Stimulated activated CD4-positive, alpha-beta T cell treated with anti-CD3 and anti-CD28 coated beads, TNF-alpha, amount 100 ng/mL, for 24 hours (primary cell): ENCODE data around the gene SLC23A1.

ENCODE experiments used
- DNase-seq, 3 experiments: peaks; one replicate each; pipeline ENCODE4 v3.0.0-alpha.2; 2020; ENCODE audit warnings: low read depth in 3 of 3

SLC23A1 gene

DNA sequence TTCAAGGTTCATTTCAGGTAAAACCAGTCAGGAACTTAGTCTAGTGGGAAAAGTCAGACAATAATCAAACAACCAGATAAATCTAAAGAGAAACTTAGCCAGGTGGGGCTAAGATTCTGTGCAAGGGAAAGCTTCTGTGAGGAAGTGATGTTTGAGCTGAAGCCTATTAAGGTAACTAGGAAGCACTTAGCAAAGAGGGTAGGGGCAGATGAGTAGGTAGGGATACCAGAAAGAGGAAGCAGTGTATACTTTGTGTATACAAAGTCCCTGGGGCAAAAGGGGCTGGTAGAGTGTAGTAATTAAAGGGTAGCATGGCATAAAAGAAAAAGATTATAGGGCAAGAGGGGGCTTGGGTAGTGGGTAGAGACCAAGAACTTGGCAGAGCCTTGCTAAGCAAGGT lies 24.4 kb upstream of the SLC23A1 start:
- no peak for DNase-seq

DNA sequence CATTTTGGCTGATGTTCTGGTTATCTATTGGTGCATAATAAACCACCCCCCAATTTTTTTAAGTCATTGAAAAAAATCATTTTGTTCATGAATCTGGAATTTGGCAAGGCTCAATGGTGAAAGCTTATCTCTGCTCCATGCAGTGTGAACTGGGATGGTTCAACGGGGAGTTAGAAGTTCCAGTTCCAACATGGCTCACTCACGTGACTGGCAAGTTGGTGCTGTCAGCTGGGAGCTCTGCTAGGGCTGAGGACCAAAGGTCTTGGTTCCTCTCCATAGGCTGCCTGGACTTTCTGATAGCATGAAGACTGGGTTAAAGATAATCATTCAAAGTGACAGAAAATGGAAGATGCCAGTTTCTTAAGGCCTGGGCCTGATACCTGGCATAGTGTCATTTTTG lies 23.9 kb upstream of the SLC23A1 start:
- DNase-seq: no peak

DNA sequence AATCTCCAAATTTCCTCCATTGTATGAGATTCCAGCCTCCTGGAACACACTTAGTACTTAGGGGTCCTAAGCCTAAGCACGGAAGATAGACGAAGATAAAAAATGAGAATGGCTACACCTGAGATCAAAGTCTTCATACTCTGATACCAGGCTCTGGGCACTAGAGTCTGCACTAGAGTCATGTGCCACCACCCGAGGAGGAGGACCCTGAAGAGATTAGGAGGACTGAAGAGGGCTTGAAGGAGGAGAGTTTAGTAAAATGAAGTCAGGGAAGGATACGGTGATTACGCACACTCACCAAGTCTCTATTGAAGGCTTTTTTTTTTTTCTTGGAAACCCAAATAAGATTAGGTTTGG lies 21.4 kb upstream of the SLC23A1 start:
- DNase-seq: no peak

DNA sequence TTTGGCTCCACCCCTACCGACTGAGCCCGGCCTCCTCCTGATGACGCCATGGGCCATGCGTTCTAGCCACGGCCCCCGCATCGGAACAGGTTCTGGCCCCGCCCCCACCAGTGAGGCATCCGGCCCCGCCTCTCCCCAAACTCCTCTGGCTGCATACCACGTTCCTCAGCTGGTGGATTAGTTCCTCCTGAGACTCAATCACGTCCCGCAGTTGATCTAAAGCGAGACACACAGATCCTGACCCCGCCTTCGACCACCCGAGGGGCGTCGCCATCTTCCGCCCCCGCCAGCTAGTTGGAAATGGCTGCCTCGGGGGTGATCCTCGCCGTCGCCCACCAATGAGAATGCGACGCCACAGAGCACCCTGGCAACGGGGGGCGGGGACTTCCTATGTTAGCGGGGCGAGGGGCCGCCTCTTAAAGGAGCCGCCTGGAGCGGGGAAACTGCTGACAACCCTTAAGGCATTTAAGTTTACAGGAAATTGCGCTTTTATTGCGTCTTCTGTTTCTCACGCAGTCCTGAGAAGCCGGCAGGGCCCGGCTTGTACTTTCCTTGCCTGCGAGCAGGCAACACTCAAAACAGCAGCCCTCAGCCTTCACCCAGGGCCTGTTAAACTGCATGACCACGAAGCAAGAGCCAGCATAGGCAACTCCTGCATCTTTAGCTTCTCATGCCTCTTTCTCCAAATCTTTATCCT lies 20.8 kb upstream of the SLC23A1 start, which contains the start of gene SPATA24:
TSS of gene SPATA24 (minus strand) at position 303 of the 697 bp plus-strand sequence. CDS start at position 274, 29 bp downstream.
- DNase-seq: peak; percentile 94 to 99 (median 96)

DNA sequence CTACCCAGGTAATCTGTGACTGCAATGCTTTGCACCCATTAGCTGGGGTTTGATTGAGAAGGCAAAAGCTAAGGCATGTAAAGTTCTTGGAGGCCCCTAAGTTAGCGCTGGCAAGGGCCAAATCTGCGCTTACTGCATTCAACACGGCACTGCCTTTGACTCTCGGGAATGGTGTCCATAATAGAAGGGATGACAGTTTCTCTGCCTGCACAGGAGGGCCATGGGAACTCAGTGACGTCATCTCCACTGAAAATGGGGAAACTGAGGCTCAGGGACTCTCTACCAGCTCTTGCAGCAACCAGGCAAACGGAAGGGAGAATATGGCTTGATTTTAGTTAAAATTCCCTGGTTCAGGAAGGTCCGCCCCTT lies 20.3 kb upstream of the SLC23A1 start:
- DNase-seq: no peak

DNA sequence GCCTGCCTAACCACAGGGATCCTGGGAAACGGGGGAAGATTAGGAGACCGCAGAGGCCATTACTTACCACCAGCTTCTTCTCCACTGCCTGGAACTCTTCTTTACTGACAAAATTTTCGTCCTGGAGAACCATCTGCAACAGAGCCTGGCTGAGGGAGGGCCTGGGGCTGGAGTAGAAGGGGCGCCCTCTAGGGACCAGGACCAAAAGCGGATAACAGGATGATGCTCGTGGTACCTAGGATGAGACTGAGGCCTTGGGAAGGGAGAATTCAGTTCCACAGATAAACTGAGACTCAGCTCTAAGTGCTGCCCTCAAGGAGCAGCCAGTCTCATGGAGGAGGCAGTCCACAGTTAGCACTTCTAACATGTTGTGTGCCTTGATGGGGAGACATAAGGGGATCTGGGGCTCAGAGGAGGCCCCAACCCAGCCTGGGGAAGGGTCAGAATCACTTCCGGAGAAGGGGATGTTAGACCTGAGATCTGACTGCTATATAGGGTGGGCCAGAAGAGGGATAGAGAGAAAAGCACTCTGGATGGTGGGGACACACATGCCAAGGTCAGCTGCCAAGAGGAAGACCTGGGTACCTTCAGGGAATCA lies 19.6 kb upstream of the SLC23A1 start:
- no peak for DNase-seq

DNA sequence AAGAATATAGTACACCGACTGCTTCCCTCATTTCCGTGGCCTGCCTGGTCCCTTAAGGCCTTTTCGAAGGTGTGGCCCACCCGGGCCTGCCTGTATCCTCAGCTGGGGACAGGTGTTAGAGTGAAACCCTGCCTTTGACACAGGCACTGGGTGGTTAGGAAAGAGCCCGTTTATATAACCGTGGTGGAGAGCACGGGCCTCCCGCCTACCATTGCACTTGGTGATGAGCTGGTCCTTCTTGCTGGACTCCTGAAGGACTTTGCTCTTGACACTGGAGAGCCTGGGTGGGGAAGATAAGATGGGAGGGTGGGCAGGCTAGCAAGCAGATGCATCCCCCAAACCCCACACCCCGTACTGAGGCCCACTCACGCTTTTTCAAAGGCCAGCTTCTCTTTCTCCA lies 18.4 kb upstream of the SLC23A1 start:
- DNase-seq: no peak

DNA sequence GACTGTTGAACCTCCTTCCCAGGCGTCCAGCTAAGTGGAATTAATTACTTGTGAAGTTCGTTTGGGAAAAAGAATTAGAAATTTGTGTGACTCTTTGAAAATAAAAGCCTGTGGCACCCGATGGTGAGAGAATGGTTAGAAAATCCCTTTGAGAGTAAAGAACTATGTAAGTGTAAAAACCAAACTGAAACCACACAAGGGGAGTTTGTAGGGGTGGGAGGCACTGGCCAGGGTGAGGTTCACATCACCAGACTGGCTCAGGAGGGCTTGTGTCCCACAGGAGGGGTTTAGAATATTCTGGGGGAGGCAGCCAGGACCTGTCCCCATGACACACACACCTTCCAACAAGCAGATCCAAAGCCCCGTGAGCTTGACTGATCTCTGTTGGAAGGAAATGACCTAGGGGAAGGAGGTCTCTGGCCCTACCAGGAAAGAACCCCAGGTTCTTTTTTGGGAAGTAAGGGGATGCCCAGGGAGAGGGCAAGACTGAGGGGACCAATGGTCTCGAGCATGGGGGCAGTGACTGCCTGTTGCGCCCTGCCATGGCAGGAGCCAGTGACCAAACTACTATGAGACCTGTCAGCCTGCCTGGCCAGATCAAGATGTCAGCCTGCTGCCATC lies 16.5 kb upstream of the SLC23A1 start:
- DNase-seq: no peak

DNA sequence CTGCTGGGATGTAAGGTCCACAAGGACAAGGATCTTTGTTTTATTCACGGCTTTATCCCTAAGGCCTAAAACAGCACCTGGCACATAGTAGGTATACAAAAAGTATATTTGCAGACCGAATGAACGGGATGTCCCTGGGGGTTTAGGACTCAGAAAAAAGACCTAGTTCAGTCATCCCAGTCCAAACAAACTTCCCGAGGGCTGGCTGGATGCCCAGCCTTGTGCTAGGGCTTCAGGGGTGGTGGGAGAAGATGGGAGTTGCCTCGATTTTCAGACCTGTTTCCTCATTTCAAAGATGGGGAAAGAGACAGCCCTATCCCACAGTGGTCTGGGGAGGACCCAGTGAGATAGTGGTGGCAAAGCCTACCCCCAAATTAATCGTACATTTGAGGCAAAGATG lies 14.8 kb upstream of the SLC23A1 start:
- no peak for DNase-seq

DNA sequence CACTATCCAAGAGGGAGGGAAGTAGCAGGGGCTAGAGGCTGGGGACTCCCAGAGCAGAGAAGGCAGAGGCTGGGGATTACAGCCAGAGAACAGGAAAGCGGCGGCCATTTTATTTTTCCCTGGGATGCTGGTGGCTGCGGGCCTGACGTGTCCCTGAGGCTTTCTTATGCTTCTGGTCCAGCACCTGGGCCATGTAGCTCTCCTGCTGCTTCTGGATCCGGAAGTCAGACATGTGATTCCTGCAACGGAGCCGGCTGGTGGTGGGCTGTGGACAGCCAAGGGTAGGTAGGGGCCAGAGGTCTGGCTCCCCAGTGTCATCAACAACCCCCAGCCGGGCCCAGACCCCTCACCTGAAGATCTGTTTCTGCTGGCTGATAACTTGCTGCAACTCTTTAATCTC lies 13.6 kb upstream of the SLC23A1 start:
- no peak for DNase-seq

DNA sequence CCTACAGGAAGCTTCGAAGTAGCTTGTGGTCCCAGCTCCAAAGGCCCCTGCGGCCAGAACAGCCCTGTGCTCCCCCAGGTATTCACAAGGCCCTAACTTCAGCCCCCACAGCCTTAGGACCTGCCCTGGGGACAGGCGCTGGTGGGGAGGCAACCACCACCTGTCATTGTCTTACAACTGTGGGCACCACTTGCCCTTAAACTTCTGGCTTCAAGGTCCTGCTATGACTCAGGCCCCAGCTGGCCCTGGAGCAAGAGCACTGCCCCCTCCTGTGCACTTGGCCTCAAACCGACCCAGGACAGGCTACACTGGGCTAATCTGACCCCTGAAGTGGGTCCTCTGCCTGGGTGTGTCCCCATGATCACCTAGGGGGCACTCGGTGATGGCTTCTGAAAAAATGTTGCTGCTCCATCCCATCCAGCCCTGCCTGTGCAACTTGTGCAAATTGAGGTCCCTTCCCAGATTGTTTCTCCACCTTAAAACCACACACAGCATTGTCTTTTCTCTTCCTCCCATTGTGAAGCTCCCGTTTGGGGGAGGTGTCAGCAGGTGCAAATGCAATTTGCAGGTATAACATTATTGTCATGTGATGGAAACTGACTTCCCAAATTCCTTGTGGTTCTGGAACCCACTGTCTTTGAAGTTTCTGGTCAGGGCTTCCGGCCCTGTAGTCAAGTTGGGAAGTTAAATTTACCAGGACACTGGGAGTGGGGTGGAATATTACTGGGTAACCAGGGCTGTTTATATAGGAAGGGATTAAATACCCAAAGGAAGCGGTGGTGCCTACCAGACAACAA lies 12.9 kb upstream of the SLC23A1 start:
- DNase-seq: no peak

DNA sequence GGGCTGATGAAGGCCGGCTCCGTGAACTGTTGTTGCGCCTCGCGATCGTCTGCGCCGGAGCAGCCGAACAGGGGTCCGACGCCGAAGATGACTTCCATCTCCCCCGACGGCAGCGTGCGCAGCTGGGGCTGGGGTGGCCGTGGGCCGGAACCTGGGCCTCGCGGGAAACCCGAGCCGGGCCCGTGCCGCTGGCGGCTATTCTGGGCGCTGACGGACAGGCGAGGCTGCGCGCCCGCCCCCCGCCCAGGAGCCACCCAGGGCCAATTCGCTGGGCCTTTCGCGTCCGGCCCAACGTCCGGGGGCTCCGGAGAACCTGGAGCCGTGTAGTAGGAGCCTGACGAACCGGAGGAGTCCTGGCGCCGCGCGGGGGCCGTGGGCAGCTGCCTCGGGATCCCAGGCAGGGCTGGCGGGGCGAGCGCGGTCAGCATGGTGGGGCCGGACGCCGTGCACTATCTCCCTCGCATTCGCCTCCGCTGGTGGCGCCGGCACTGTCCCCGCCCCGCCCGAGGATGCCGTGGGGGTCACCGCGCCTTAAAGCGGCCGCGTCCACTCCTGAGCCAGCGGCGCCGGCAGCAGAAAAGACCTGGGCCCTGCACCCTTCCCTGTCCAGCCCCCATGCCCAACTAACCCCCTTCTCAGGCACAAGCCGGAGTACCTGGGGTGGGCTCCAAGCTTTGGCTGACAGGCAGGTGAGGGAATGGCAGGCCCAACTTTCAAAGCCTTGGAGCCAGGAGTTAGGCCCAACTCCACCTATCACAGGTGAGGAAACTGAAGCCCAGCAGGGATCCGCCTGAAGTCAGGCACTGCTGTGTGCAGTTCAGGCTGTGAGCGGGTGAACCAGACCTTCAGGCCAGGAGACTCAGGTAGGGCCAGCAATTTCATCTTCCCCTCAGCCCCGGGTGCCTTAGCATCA lies 11.8 kb upstream of the SLC23A1 start, which contains the start of gene PROB1:
TSS of gene PROB1 (minus strand) at position 451 of the 913 bp plus-strand sequence. CDS start at position 428, 23 bp downstream.
- DNase-seq: no peak

DNA sequence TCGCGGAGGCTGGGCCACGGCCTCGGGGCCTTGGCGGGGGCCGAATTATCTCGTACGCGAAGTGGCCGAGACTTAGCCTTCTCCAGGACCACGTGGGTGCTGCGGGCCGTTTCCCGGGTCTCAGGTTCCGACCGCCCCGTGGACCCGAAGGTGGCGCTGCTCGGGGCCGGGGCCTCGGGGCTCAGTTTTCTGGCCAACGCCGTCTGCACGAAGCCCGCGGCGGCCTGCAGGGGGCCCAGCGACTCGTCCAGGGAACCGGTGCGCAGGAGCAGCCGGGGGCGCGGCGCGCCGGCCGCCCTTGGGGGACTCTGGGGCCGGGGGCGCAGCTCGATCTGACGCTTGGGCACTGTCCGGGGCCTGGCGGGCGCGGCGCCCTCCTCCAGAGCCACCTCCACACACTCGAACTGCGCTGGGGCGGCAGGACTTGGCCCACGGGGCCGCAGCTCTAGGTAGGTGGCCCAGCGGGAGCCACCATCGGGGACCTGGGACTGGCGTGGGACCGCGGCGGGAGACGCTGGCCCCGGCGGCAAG lies 11.1 kb upstream of the SLC23A1 start:
- DNase-seq: no peak

DNA sequence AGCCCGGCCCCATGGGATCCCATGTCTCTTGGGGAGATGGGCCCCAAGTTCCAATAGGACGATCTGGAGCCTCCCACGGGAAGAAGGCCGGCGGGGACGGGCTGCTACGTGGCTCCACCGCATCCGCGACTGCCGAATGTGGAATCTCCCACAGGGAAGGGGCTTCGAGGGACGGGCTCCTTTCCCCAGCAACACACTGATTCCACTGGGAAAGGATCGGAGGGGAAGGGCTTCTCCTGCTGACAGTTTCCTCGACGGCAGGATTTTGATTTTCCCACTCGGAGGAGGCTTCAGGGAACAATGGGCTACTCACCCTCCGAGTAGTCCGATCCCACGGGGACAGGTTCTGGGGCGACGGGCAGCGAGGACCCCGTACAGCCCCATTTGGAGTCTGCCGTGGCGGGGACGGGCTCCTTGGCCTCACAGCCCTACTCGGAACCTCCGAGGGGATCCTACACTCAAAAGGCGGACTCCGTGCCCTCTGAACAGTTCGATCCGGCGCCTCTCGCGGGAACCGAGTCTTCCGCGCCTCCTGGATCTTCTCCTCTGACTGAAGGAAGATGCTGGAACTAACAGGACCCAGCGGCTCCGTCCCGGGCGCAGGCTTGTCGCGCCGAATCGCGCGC lies 10.5 kb upstream of the SLC23A1 start:
- no peak for DNase-seq

DNA sequence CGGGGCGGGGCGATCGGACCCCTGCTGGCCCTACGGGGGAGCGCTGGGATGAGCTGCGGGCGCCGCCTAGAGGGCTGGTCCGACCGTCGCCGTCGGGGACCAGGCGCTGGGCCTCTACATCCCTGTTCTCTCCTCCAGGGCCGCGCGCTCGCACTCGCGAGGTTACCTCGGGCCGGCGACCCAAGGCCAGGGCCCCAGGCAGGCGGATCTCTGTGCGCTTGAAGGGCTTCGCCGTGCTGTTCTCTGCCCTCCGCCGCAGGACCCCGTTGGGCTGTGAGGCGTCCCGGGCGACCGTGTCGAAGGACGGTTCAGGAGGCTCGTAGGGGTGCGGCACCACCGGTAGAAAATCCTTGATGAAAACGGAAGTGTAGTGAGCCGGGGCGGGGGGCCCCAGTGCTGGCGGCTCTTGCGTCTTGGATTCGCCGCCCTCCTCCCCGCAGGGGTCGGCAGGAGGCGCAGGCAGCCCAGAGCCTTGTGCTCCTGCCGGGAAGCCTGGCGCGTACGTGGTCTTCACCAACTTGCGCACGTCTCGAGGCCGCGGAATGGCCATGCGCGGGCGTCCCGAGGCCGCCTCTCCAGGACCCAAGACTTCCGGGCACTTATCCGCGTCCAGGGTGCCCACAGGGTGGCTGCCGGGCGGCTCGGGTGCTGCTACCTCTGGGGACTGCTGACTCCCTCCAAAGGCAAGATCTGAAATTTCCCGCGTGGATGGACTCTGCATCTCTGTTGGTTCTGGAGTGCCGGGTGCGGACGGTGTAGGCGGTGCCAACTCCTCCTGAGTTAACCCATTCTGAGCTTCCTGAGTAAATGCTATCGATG lies 9.8 kb upstream of the SLC23A1 start:
- DNase-seq: peak; percentile 51 to 83 (median 62)

DNA sequence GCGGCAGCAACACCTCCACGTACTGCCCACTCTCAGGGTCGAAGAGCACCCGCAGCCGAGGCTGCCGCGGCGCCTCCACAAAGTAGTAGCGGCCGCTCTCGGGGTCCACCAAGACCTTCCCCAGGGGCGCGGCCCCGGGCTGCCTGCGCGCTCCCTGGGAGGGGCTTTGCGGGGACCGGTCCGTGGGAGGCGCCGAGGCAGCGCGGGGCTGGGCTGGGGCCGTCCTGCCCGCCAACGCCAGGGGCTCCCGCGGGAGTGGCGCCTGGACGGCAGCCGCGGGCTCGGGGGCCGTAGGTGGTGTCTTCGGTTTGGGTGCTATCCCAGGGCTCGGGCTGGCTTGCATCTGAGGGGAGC lies 9.2 kb upstream of the SLC23A1 start:
- no peak for DNase-seq

DNA sequence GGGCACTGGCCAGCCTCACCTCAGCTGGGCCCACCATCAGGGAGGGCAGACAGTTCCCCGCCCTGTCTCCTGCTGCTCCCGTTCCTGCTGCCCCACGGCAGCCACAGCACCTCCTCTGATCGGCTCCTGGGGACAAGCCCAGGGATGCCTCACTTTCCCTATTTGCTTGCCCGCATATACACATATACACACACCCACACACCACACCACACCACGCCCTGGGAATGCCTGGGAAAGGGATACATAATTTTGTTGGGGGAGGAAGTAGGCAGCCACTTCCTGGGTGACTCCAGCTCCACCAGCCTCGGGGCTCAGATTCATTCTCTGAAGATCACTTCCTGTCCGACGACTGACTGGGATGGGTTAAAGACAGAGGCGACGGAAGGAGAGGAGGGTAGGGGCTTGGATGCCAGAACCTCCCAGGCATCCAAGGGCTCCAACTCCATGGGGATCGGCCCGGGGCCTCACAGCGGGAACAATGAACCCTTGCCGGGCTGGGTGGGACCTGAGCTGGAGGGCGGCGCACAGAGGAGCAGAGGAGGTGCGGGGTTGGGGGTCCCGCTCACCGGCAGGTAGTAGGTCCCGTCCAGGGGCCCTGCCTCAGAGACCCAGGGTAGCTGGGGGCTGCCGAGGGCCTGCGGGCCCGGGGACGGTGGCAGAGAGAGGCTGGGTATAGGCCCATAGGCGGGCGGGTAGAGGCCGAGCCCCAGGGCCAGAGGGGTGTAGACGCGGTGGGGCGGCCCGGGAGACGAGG lies 8.7 kb upstream of the SLC23A1 start:
- DNase-seq: no peak

DNA sequence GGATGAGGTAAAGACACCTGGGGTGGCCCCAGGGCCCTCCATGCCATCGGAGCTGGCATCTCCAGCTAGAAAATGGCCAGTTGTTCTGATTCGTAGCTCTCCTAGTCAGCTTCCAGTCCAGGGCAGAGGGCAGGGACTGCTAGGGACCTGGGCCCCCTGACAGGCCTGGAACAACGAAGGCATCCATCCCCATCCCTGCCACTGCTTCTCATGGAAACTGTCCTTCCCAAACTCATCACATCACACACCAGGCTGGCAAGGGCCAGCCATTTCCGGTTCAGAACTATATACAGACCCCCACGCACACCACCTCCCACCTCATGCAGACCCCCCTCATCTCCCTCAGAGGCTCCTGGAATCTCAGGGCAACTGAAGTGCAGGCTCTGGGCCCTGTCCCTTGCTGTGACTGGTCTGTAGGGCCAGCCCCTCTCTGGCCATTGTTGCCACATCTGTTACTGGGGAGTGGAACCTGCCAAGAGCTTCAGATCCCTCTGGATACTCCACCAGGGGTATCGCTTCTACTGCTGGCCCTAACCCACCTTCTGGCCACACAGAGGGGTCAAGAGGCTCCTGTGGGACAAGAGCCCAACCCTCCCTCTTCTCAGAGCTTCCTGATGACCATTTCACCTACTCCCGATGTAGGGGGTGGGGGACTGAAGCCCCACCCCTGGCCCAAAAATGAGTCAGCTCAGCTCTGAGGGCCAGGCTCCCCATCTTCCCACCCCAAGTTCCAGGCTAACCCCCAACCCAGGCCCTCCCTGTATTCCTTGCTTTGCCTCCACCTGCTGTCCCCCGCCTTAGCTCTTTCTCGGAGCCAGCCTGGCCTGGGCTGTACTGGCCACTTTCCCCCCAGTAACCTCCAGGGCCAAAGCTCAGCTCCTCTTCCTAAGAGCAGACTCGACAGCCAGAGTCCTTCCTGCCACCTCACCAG lies 7.8 kb upstream of the SLC23A1 start:
- DNase-seq: no peak
